ENCODE data around the gene PLAC8L1.

- no peak for TF ChIP-seq CTCF (CRISPR knock-in tag; IDR thresholded peaks at IDR 0.05)
- no peak for TF ChIP-seq PHF8 (CRISPR knock-in tag; IDR thresholded peaks at IDR 0.05)
- no peak for TF ChIP-seq SNAPC2 (CRISPR knock-in tag; IDR thresholded peaks at IDR 0.05)
- no peak for TF ChIP-seq RBFOX2 (IDR thresholded peaks at IDR 0.05; ENCODE audit: low read depth, low read length)
- no peak for TF ChIP-seq CHD2 (IDR thresholded peaks at IDR 0.05; ENCODE audit: low read depth, low read length)
- no peak for TF ChIP-seq ELK4 (CRISPR knock-in tag; IDR thresholded peaks at IDR 0.05; ENCODE audit: borderline replicate concordance)
- no peak for TF ChIP-seq TCF7L2 (IDR thresholded peaks at IDR 0.05; ENCODE audit: low read depth, low read length)
- TF ChIP-seq ZFX (CRISPR knock-in tag; IDR thresholded peaks at IDR 0.05; ENCODE audit: low read depth) = no peak
- TF ChIP-seq ARID3A (IDR thresholded peaks at IDR 0.05; ENCODE audit: low read depth, low read length) = no peak
- no peak for TF ChIP-seq JUN (CRISPR knock-in tag; IDR thresholded peaks at IDR 0.05)
- TF ChIP-seq ATF2 (CRISPR knock-in tag; IDR thresholded peaks at IDR 0.05) = no peak
- TF ChIP-seq SMC3 (IDR thresholded peaks at IDR 0.05; ENCODE audit: low read length) = no peak
- no peak for TF ChIP-seq FIP1L1 (IDR thresholded peaks at IDR 0.05; ENCODE audit: borderline replicate concordance, insufficient read depth, low read depth, low read length)
- TF ChIP-seq PPARG (CRISPR knock-in tag; conservative IDR thresholded peaks at IDR 0.05) = no peak
Measured at GRCh38 chr5:146107901-146108300, 2.5 kb upstream of the PLAC8L1 start.
